Measurements from ENCODE around the gene PRKAR2B.
"Not testable (repeated sequence)": the region's sequence is repeated elsewhere in the genome, so short reads cannot be mapped to it uniquely, and the experiment has no call there.

PRKAR2B gene

DNA sequence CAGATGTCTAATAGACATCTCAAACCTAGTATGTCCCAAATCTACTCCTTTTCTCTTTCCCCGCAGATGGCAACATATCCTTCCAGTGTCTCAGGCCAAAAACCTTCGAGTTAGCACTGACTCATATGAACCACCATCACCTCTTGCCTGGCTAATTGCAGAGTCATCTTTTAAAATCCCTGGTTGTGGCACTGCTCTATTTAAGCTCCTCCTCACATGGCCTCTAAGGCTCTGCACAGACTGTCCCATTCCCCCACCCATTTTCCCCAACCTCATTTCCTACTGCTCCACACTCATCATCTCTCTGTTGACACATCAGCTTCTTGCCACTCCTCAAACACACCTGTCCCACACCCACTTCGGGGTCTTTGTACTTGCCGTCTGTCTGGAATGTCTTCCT, 107.5 kb downstream of the PRKAR2B start:
- DNase-seq (ENCODE audit: low read depth) = peak; percentile 37

DNA sequence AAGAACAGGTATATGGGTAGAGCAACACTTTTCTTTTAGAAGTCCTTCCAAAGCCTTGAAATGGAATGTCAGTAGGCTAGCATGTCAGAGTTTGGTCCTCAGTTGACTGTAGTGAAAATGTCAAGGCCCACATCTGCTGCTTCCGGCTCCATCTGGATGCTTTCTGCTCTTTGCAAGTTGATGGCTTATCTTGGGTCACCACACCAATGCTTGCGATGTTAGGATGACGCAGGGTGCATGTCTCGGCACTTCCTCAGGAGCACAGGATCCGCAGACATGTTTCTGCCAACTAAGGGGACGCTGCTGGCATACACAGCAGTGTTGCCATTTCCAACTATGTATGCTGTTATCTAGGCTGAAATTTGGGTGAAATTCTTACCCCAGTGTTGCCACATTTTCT, 110.3 kb downstream of the PRKAR2B start:
- no peak overlapping the region for H3K4me3 ChIP-seq (ENCODE audit: low read length)
- no peak for DNase-seq (ENCODE audit: low read depth)
- TF ChIP-seq, protein P1, sequence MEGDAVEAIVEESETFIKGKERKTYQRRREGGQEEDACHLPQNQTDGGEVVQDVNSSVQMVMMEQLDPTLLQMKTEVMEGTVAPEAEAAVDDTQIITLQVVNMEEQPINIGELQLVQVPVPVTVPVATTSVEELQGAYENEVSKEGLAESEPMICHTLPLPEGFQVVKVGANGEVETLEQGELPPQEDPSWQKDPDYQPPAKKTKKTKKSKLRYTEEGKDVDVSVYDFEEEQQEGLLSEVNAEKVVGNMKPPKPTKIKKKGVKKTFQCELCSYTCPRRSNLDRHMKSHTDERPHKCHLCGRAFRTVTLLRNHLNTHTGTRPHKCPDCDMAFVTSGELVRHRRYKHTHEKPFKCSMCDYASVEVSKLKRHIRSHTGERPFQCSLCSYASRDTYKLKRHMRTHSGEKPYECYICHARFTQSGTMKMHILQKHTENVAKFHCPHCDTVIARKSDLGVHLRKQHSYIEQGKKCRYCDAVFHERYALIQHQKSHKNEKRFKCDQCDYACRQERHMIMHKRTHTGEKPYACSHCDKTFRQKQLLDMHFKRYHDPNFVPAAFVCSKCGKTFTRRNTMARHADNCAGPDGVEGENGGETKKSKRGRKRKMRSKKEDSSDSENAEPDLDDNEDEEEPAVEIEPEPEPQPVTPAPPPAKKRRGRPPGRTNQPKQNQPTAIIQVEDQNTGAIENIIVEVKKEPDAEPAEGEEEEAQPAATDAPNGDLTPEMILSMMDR (conservative IDR thresholded peaks at IDR 0.05; ENCODE audit: low read length) = no peak

More for the DNA sequence above, 107.5 kb downstream of the PRKAR2B start:
- TF ChIP-seq, protein P1 (conservative IDR thresholded peaks at IDR 0.05; ENCODE audit: low read length) = no peak
- H3K4me3 ChIP-seq (ENCODE audit: low read length) = no peak overlapping the region

DNA sequence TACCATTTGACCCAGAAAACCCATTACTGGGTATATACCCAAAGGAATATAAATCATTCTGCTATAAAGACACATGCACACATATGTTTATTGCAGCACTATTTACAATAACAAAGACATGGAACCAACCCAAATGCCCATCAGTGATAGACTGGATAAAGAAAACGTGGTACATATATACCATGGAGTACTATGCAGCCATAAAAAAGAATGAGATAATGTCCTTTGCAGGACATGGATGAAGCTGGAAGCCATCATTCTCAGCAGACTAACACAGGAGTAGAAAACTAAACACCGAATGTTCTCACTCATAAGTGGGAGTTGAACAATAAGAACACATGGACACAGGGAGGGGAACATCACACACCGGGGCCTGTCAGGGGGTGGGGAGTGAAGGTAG, 111.2 kb downstream of the PRKAR2B start:
- H3K4me3 ChIP-seq (ENCODE audit: low read length); DNase-seq (ENCODE audit: low read depth): not testable (repeated sequence)

DNA sequence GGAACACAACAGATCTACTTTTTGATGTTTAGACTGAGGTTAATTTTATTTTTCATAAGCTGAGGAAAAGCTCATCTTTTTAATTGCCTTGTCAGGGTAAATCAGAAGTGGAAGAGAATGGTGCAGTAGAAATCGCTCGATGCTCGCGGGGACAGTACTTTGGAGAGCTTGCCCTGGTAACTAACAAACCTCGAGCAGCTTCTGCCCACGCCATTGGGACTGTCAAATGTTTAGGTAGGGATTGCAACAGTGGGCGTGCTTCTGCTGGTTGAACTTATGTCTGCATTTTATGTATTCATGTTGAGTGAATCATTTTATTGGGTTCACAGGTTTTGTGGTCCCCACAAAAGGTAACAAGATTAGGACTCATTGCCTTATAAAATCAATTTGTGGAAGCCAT, 112.6 kb downstream of the PRKAR2B start:
- no peak overlapping the region for H3K4me3 ChIP-seq (ENCODE audit: low read length)
- TF ChIP-seq, protein P1 (conservative IDR thresholded peaks at IDR 0.05; ENCODE audit: low read length) = no peak
- DNase-seq (ENCODE audit: low read depth) = no peak

DNA sequence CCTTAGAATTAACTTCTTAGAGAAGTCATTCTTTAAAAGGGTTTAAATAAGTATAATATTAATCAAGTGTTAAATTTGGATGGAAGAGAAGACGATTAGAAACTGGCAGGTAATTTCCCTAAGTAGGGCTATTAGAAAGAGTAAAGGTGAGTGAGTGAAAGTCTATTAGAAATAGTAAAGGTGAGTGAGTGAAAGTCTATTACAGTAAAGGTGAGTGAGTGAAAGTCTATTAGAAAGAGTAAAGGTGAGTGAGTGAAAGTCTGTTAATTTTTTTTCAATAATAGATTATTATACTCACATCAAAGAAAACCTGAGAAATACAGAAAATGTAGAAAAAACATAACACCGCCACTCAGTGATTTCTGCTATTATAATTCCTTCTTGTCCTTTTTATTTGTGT, 113.5 kb downstream of the PRKAR2B start:
- TF ChIP-seq, protein P1 (conservative IDR thresholded peaks at IDR 0.05; ENCODE audit: low read length) = no peak
- DNase-seq (ENCODE audit: low read depth) = no peak

DNA sequence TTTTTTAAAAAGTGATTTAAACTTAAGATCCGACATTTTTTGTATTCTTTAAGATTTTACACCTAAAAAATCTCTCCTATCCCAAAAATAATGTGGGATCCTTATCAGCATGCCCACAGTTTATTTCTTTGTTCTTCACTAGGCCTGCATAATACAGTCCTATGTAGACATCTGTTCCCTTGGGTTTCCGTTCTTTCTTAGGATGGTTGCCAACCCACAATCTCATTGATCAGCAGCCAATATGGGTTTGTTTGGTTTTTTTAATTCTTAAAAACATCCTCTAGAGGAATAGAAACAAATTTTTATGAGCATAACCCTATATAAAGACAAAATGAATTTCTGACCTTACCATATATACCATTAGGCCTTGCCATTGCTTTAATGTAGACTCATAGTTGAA, 115.9 kb downstream of the PRKAR2B start:
- no peak for DNase-seq (ENCODE audit: low read depth)
- no peak overlapping the region for H3K4me3 ChIP-seq (ENCODE audit: low read length)
- TF ChIP-seq, protein P1 (conservative IDR thresholded peaks at IDR 0.05; ENCODE audit: low read length) = no peak

More for the DNA sequence above, 113.5 kb downstream of the PRKAR2B start:
- no peak overlapping the region for H3K4me3 ChIP-seq (ENCODE audit: low read length)

DNA sequence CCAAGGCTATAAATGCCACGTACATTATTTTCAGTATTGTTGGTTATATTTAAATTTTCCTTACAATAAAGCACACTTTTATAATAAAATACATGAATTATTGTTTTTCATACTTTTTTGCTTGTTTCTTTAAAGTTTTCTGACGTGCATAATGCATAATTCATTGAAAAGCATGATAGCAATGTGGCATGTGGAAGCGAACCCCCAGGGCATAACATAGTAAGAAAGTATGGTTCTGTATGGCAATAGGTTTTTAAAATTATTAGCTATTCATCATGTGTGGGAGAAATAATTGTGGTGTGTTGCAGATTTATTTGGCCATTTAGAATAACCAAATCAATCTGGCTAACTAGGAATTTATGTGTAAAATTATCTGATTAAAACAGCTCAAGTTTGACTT, 116.9 kb downstream of the PRKAR2B start:
- TF ChIP-seq, protein P1 (conservative IDR thresholded peaks at IDR 0.05; ENCODE audit: low read length) = no peak
- DNase-seq (ENCODE audit: low read depth) = no peak
- no peak overlapping the region for H3K4me3 ChIP-seq (ENCODE audit: low read length)

DNA sequence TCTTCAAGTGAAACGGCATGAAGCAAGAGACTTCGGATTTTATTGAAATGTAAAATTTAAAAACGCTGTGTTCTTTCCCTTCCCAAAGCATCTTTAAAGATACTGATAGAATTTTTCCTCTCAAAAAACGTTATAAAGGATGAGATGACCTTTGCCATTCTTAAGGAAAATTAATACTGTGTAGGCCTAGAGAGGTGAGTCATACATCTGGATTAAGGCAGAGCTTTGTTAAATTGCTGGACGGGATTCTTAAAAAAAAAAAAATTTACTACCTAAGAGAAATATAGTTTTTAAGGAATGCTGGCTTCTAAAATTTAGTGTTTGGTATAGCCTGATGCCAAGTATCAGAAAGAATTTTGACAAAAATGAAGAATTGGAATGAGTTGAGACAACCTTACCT, 118.0 kb downstream of the PRKAR2B start:
- no peak overlapping the region for H3K4me3 ChIP-seq (ENCODE audit: low read length)
- no peak for DNase-seq (ENCODE audit: low read depth)
- TF ChIP-seq, protein P1 (conservative IDR thresholded peaks at IDR 0.05; ENCODE audit: low read length) = no peak

Measured in AG10803 (cell line).